ENCODE results near the gene CBX1. TPM values are rescaled to one million over a fixed set of nuclear protein-coding genes. Genes with fewer than 3 reads are reported as not detected.
A peak's percentile ranks its signal among the peaks of the same experiment; 100 is the strongest.

CBX1 gene
- total and polyA plus RNA-seq, 2 of the 13 experiments (the other 11 are each of a cell fraction or from before 2014, with no cell fraction given), result 17.8 to 108 TPM

GRCh38 chr17:48037036-48037837, 64.0 kb downstream of the CBX1 start, which contains the start of gene COPZ2 (continued):
- no peak; the same call in 1 of the 2 replicates for TF ChIP-seq ZNF83 (CRISPR knock-in tag; IDR thresholded peaks at IDR 0.05; ENCODE audit: borderline replicate concordance)
- TF ChIP-seq ATF3 (CRISPR knock-in tag; IDR thresholded peaks at IDR 0.05), result no peak
- TF ChIP-seq ZBTB49 (CRISPR knock-in tag; IDR thresholded peaks at IDR 0.05; ENCODE audit: borderline replicate concordance), result no peak
- no peak for TF ChIP-seq ZNF234 (CRISPR knock-in tag; conservative IDR thresholded peaks at IDR 0.05)
- TF ChIP-seq SP1 (IDR thresholded peaks at IDR 0.05), result no peak
- peak; percentile 43; the same call in 1 of the 2 replicates for TF ChIP-seq SP1 (CRISPR knock-in tag; IDR thresholded peaks at IDR 0.05)
- no peak for TF ChIP-seq HNRNPUL1 (IDR thresholded peaks at IDR 0.05; ENCODE audit: low read depth, low read length)
- no peak for TF ChIP-seq MTF1 (CRISPR knock-in tag; IDR thresholded peaks at IDR 0.05)
- 0 out of 2 replicates have a peak, but pooled peaks have one; percentile 17 for TF ChIP-seq ZMYM3 (CRISPR knock-in tag; IDR thresholded peaks at IDR 0.05)
- peak; percentile 11 for TF ChIP-seq HNRNPK (IDR thresholded peaks at IDR 0.05; ENCODE audit: low read depth, low read length, poor library complexity, severe bottlenecking)
- TF ChIP-seq RBM39 (IDR thresholded peaks at IDR 0.05; ENCODE audit: low read depth, low read length, poor library complexity, severe bottlenecking), result no peak
- TF ChIP-seq ZNF329 (CRISPR knock-in tag; IDR thresholded peaks at IDR 0.05; ENCODE audit: low read depth), result no peak
- no peak for TF ChIP-seq ZNF619 (CRISPR knock-in tag; IDR thresholded peaks at IDR 0.05)
- TF ChIP-seq RNF219 (CRISPR knock-in tag; IDR thresholded peaks at IDR 0.05), result no peak
- no peak for TF ChIP-seq ZNF280B (CRISPR knock-in tag; IDR thresholded peaks at IDR 0.05; ENCODE audit: borderline replicate concordance)
- TF ChIP-seq KDM6A (CRISPR knock-in tag; IDR thresholded peaks at IDR 0.05; ENCODE audit: low read depth), result no peak
- no peak for TF ChIP-seq ZNF383 (CRISPR knock-in tag; IDR thresholded peaks at IDR 0.05; ENCODE audit: borderline replicate concordance)
- no peak for TF ChIP-seq POLR2A (IDR thresholded peaks at IDR 0.05; ENCODE audit: insufficient read depth in 1 of 2, low read depth in 2 of 2, low read length in 2 of 2)
- TF ChIP-seq ZNF773 (CRISPR knock-in tag; IDR thresholded peaks at IDR 0.05; ENCODE audit: borderline replicate concordance), result no peak
- TF ChIP-seq ZNF792 (CRISPR knock-in tag; IDR thresholded peaks at IDR 0.05), result no peak
- TF ChIP-seq SALL2 (CRISPR knock-in tag; IDR thresholded peaks at IDR 0.05), result peak; percentile 39; the same call in 1 of the 2 replicates
- no peak for TF ChIP-seq ZFP82 (CRISPR knock-in tag; IDR thresholded peaks at IDR 0.05; ENCODE audit: borderline replicate concordance)
- no peak; the same call in 1 of the 2 replicates for TF ChIP-seq ZNF232 (CRISPR knock-in tag; IDR thresholded peaks at IDR 0.05; ENCODE audit: borderline replicate concordance)
- peak; percentile 100 for TF ChIP-seq HNRNPL (IDR thresholded peaks at IDR 0.05; ENCODE audit: low read depth, low read length)
- no peak for TF ChIP-seq ZSCAN29 (CRISPR knock-in tag; conservative IDR thresholded peaks at IDR 0.05)
